HCT116 (cell line): ENCODE measurements around the gene RHEB. TPM values are rescaled to one million over a fixed set of nuclear protein-coding genes. Genes with fewer than 3 reads are reported as not detected.

Source experiments
- ATAC-seq: fragments of 200-7000 bp; cut with Tn5 transposase; 2 replicates; pipeline ENCODE4 v1.9.1; 2020; ENCODE audit warnings: mild to moderate bottlenecking, moderate library complexity
- BruUV-seq: library from RNA; stranded (reverse); fragments of 400-500 nt; replicated peaks from 2 replicates; lab custom pipeline; 2021; lab: Mats Ljungman, UMichigan
- CTCF ChIA-PET: fragments of 300-600 bp; sonication (Branson Sonifier 250); formaldehyde crosslinking; loops from one replicate; lab custom pipeline; 2021; ENCODE audit warnings: antibody characterized with exemption; lab: Charles Lee
- POLR2A ChIA-PET: fragments of 300-600, 350-600 bp; sonication (Branson Sonifier 250); formaldehyde crosslinking; loops from one replicate; lab custom pipeline; 2021; ENCODE audit warnings: antibody characterized with exemption; lab: Charles Lee
- RAD21 ChIA-PET, 2 experiments: fragments of 300-600 bp; sonication (Branson Sonifier 250); formaldehyde crosslinking; loops; one replicate each; lab custom pipeline; 2023; ENCODE audit warnings: low total read pairs in 2 of 2; ENCODE audit not compliant: uncharacterized antibody in 2 of 2, unreplicated experiment in 2 of 2, low non-redundant PET in 1 of 2; lab: Charles Lee
- DNase-seq: peaks from one replicate; pipeline ENCODE4 v3.0.0-alpha.2; 2010; ENCODE audit warnings: low read depth, low spot score
- H2AFZ ChIP-seq: fragments of 200-600 bp; shearing (Covaris generic), sonication (generic); 2 replicates; pipeline ENCODE4 v1.6.1; 2017; ENCODE audit warnings: low read depth, mixed run types, mixed read lengths, antibody characterized with exemption, low read length; ENCODE audit not compliant: poor library complexity, severe bottlenecking
- H3K27ac ChIP-seq: 2 replicates; pipeline ENCODE4 v1.5.1; 2012; ENCODE audit warnings: low read depth, low read length
- H3K27me3 ChIP-seq: fragments of 200-600 bp; sonication (generic); 2 replicates; pipeline ENCODE4 v1.6.1; 2016; ENCODE audit warnings: mixed run types, low read length, mixed read lengths; ENCODE audit not compliant: insufficient read depth
- H3K36me3 ChIP-seq, 2 experiments: fragments of 200-500 bp in 1 of 2; fragments of 200-600 bp in 1 of 2; sonication (Bioruptor generic) in 1 of 2; sonication (generic) in 1 of 2; 2 replicates each; pipeline versions ENCODE4 v1.5.1 to v1.6.1; 2014 to 2016; ENCODE audit warnings: low read length in 2 of 2, inconsistent platforms in 1 of 2, mixed read lengths in 1 of 2, mixed run types in 1 of 2; ENCODE audit not compliant: insufficient read depth in 2 of 2, control insufficient read depth in 1 of 2
- H3K4me1 ChIP-seq, 2 experiments: fragments of 200-600 bp in 1 of 2; sonication (generic) in 1 of 2; 2 replicates each; pipeline versions ENCODE4 v1.5.1 to v1.6.1; 2012 to 2017; ENCODE audit warnings: low read length in 2 of 2, inconsistent platforms in 1 of 2, mild to moderate bottlenecking in 1 of 2, mixed read lengths in 1 of 2, mixed run types in 1 of 2, moderate library complexity in 1 of 2; ENCODE audit not compliant: insufficient read depth in 2 of 2, control insufficient read depth in 1 of 2
- H3K4me2 ChIP-seq: fragments of 200-600 bp; sonication (generic); 2 replicates; pipeline ENCODE4 v1.6.1; 2017; ENCODE audit warnings: mixed run types, low read length, mixed read lengths
- H3K4me3 ChIP-seq, 2 experiments: fragments of 200-600 bp in 1 of 2; sonication (generic) in 1 of 2; replicated peaks in 1 of 2; 2 replicates each; pipeline ENCODE4 v1.5.1; 2011 to 2016; ENCODE audit warnings: low read length in 2 of 2, control low read depth in 1 of 2, low read depth in 1 of 2, mild to moderate bottlenecking in 1 of 2, mixed read lengths in 1 of 2, mixed run types in 1 of 2
- H3K79me2 ChIP-seq: fragments of 200-600 bp; sonication (generic); 2 replicates; pipeline ENCODE4 v1.6.1; 2017; ENCODE audit warnings: mild to moderate bottlenecking, mixed run types, low read length, moderate library complexity, mixed read lengths; ENCODE audit not compliant: insufficient read depth
- H3K9ac ChIP-seq: fragments of 200-600 bp; sonication (generic); 2 replicates; pipeline ENCODE4 v1.6.1; 2016; ENCODE audit warnings: low read length, mixed read lengths
- H3K9me2 ChIP-seq: fragments of 200-600 bp; sonication (generic), shearing (Covaris generic); 2 replicates; pipeline ENCODE4 v1.6.1; 2017; ENCODE audit warnings: mixed run types, mild to moderate bottlenecking, moderate library complexity; ENCODE audit not compliant: insufficient read depth
- H3K9me3 ChIP-seq, 2 experiments: fragments of 200-500 bp in 1 of 2; fragments of 200-600 bp in 1 of 2; sonication (Bioruptor generic) in 1 of 2; sonication (generic) in 1 of 2; 2 replicates each; pipeline ENCODE4 v1.6.1; 2014 to 2017; ENCODE audit warnings: low read length in 2 of 2, mixed read lengths in 2 of 2, inconsistent platforms in 1 of 2, low read depth in 1 of 2, mild to moderate bottlenecking in 1 of 2, mixed run types in 1 of 2, moderate library complexity in 1 of 2; ENCODE audit not compliant: control insufficient read depth in 1 of 2, insufficient read depth in 1 of 2
- H4K20me1 ChIP-seq: fragments of 200-600 bp; sonication (generic), shearing (Covaris generic); 2 replicates; pipeline ENCODE4 v1.6.1; 2017; ENCODE audit warnings: mixed run types, mild to moderate bottlenecking, moderate library complexity; ENCODE audit not compliant: insufficient read depth
- CBX3 ChIP-seq: IDR thresholded peaks from 2 replicates; pipeline ENCODE4 v1.6.1; 2012; ENCODE audit warnings: low read depth
- CEBPB ChIP-seq: IDR thresholded peaks from 2 replicates; pipeline ENCODE4 v1.6.1; 2012; ENCODE audit warnings: low read depth
- EGR1 ChIP-seq: IDR thresholded peaks from 2 replicates; pipeline ENCODE4 v1.6.1; 2012; ENCODE audit warnings: low read depth
- ELF1 ChIP-seq: IDR thresholded peaks from 2 replicates; pipeline ENCODE4 v1.6.1; 2012; ENCODE audit warnings: low read depth, borderline replicate concordance
- EZH2phosphoT487 ChIP-seq: fragments of 200-600 bp; IDR thresholded peaks from 2 replicates; pipeline ENCODE4 v1.6.1; 2018; ENCODE audit warnings: antibody characterized with exemption, borderline replicate concordance
- JUND ChIP-seq: IDR thresholded peaks from 2 replicates; pipeline ENCODE4 v1.6.1; 2012
- POLR2A ChIP-seq: IDR thresholded peaks from 2 replicates; pipeline ENCODE4 v1.7.0; 2011; ENCODE audit warnings: borderline replicate concordance; ENCODE audit not compliant: insufficient read depth, insufficient read length; ENCODE audit errors: extremely low read depth
- POLR2AphosphoS5 ChIP-seq: IDR thresholded peaks from 2 replicates; pipeline ENCODE4 v1.6.1; 2011; ENCODE audit warnings: mild to moderate bottlenecking, low read depth, low read length, moderate library complexity
- RAD21 ChIP-seq: IDR thresholded peaks from 2 replicates; pipeline ENCODE4 v1.6.1; 2012; ENCODE audit warnings: low read depth, mild to moderate bottlenecking
- REST ChIP-seq: IDR thresholded peaks from 2 replicates; pipeline ENCODE4 v1.6.1; 2012; ENCODE audit warnings: low read depth
- SIN3A ChIP-seq: IDR thresholded peaks from 2 replicates; pipeline ENCODE4 v1.6.1; 2012; ENCODE audit warnings: low read depth
- SP1 ChIP-seq: IDR thresholded peaks from 2 replicates; pipeline ENCODE4 v1.6.1; 2012; ENCODE audit warnings: low read depth
- SRF ChIP-seq: IDR thresholded peaks from 2 replicates; pipeline ENCODE4 v1.6.1; 2012; ENCODE audit warnings: low read depth
- TCF7L2 ChIP-seq: IDR thresholded peaks from 2 replicates; pipeline ENCODE4 v1.7.0; 2011; ENCODE audit warnings: borderline replicate concordance, inconsistent platforms; ENCODE audit not compliant: insufficient read depth, insufficient read length; ENCODE audit errors: extremely low read depth
- YY1 ChIP-seq: IDR thresholded peaks from 2 replicates; pipeline ENCODE4 v1.6.1; 2011; ENCODE audit warnings: low read length, low read depth, moderate library complexity, mild to moderate bottlenecking; ENCODE audit not compliant: insufficient replicate concordance; ENCODE audit errors: extremely low read depth
- ZBTB33 ChIP-seq: IDR thresholded peaks from 2 replicates; pipeline ENCODE4 v1.6.1; 2011; ENCODE audit warnings: mild to moderate bottlenecking, low read length, moderate library complexity; ENCODE audit not compliant: insufficient replicate concordance; ENCODE audit errors: extremely low read depth
- ZFX ChIP-seq: fragments of 450-650 bp; IDR thresholded peaks from 2 replicates; pipeline ENCODE4 v1.6.1; 2017
- ZNF274 ChIP-seq: fragments of 200-500 bp; sonication (Bioruptor generic); IDR thresholded peaks from 2 replicates; pipeline ENCODE4 v1.6.1; 2014; ENCODE audit warnings: mild to moderate bottlenecking, low read depth, low read length, inconsistent platforms
- intact Hi-C: fragments of 100-400 bp; cut with micrococcal nuclease; formaldehyde crosslinking; loops from 2 replicates; pipeline ENCODE4 v1.10.0; 2022
- total RNA-seq: library from RNA; stranded (reverse); gene quantifications from one replicate; pipeline ENCODE4 v1.2.1, GENCODE V29; 2021; ENCODE audit not compliant: unreplicated experiment
- TF ChIP-seq, protein P1 (sequence below): IDR thresholded peaks from 2 replicates; pipeline ENCODE4 v1.6.1; 2012
- TF ChIP-seq, protein P2 (sequence below), 3 experiments: fragments of 200-600 bp in 1 of 3; sonication (generic) in 1 of 3; IDR thresholded peaks in 2 of 3; conservative IDR thresholded peaks in 1 of 3; 2 replicates each; pipeline ENCODE4 v1.5.1; 2012 to 2017; ENCODE audit warnings: low read depth in 2 of 3, low read length in 2 of 3, antibody characterized with exemption in 1 of 3, borderline replicate concordance in 1 of 3, control low read depth in 1 of 3, mild to moderate bottlenecking in 1 of 3, mixed read lengths in 1 of 3, mixed run types in 1 of 3, moderate library complexity in 1 of 3; ENCODE audit not compliant: insufficient read depth in 1 of 3

RHEB gene
- total RNA-seq, 1 experiment from 2014 or later = 114 TPM

DNA sequence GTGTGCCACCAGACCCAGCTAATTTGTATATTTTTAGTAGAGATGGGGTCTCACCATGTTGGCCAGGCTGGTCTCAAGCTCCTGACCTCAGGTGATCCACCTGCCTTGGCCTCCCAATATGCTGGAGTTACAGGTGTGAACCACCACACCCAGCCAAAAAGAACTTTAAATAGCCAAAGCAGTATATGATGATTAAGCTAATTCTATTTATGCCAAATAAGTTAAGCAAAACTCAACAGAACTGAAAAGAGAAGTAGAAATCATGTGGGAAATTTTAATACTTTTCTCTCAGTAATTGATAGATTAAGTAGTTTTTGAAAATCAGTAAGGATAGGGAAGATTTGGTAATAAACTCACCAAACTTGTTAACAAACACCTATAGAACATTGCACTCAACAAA, 24.5 kb upstream of the RHEB start:
- Histone ChIP-seq H3K79me2 (no peaks in the 10 kb centered on the region), H4K20me1 (no peaks in the 10 kb centered on the region), H3K4me3 (no peak overlapping the region), H3K4me1 (peaks cover 3 to 9% of the 10 kb centered on the region in 2 experiments; a peak in 3 of 4 replicates), H3K36me3 (no peaks in the 10 kb centered on the region), H3K9ac (no peak overlapping the region), H3K4me2 (no peak overlapping the region), H3K9me3 (no peaks in the 10 kb centered on the region), H3K27ac (no peak overlapping the region), H2AFZ (no peak overlapping the region), H3K9me2 (no peaks in the 10 kb centered on the region), H3K27me3 (no peaks in the 10 kb centered on the region)
- ChIA-PET RAD21 (no interaction called here), POLR2A (no interaction called here), CTCF (no interaction called here)
- no TSS peak for BruUV-seq
- DNase-seq = no peak
- TF ChIP-seq TCF7L2 (no peak), CBX3 (no peak), EGR1 (no peak), POLR2A (no peak), SP1 (no peak), ZBTB33 (no peak), ZFX (no peak), JUND (no peak), ELF1 (no peak), RAD21 (no peak), SIN3A (no peak), POLR2AphosphoS5 (no peak), EZH2phosphoT487 (no peak), YY1 (no peak), ZNF274 (no peak), CEBPB (no peak), REST (no peak), SRF (no peak)
- TF ChIP-seq, protein P1, sequence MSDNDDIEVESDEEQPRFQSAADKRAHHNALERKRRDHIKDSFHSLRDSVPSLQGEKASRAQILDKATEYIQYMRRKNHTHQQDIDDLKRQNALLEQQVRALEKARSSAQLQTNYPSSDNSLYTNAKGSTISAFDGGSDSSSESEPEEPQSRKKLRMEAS = no peak
- TF ChIP-seq, protein P2, sequence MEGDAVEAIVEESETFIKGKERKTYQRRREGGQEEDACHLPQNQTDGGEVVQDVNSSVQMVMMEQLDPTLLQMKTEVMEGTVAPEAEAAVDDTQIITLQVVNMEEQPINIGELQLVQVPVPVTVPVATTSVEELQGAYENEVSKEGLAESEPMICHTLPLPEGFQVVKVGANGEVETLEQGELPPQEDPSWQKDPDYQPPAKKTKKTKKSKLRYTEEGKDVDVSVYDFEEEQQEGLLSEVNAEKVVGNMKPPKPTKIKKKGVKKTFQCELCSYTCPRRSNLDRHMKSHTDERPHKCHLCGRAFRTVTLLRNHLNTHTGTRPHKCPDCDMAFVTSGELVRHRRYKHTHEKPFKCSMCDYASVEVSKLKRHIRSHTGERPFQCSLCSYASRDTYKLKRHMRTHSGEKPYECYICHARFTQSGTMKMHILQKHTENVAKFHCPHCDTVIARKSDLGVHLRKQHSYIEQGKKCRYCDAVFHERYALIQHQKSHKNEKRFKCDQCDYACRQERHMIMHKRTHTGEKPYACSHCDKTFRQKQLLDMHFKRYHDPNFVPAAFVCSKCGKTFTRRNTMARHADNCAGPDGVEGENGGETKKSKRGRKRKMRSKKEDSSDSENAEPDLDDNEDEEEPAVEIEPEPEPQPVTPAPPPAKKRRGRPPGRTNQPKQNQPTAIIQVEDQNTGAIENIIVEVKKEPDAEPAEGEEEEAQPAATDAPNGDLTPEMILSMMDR (IDR thresholded peaks at IDR 0.05 in 2 of 3, conservative IDR thresholded peaks at IDR 0.05 in 1 of 3; ENCODE audit: borderline replicate concordance in 1 of 3, insufficient read depth in 1 of 3, low read depth in 2 of 3, low read length in 2 of 3) = no peak
- intact Hi-C loops = no loop called here
- ATAC-seq = no peak
